NK-92 treated with Interleukin-12 subunit alpha and Interleukin-12 subunit beta, amount 100 ng/mL, for 24 hours (cell line): ENCODE measurements around the gene APAF1.
A peak's percentile ranks its signal among the peaks of the same experiment; 100 is the strongest.
"Not testable (repeated sequence)": the region's sequence is repeated elsewhere in the genome, so short reads cannot be mapped to it uniquely, and the experiment has no call there.

Source experiments
- DNase-seq: peaks from one replicate; lab custom pipeline; 2025; lab: John Stamatoyannopoulos, UW

APAF1 gene

GRCh38 chr12:98644712-98645571 lies at the start of gene APAF1, which contains the start of gene IKBIP:
TSS of gene APAF1 (plus strand) at chr12:98645290. CDS start at chr12:98648360, 3,070 bp downstream.
TSS of gene IKBIP (minus strand) at chr12:98644788. CDS start at chr12:98644701, 87 bp downstream.
- DNase-seq: peak; percentile 89

DNA sequence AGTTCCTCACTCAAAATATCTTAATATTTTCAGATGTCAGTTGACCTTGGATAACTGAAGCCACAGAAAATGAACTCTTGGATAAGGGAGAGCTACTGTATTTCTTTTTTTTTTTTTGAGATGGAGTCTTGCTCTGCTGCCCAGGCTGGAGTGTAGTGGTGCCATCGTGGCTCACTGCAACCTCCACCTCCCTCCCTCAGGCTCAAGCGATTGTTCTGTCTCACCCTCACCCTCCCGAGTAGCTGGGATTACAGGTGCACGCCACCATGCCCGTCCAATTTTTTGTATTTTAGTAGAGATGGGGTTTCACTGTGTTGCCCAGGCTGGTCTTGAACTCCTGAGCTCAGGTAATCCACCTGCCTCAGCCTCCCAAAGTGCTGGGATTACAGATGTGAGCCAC lies 47.8 kb upstream of the APAF1 start:
- not testable (repeated sequence) for DNase-seq

GRCh38 chr12:98601924-98602323 lies 43.2 kb upstream of the APAF1 start:
- DNase-seq: no peak

DNA sequence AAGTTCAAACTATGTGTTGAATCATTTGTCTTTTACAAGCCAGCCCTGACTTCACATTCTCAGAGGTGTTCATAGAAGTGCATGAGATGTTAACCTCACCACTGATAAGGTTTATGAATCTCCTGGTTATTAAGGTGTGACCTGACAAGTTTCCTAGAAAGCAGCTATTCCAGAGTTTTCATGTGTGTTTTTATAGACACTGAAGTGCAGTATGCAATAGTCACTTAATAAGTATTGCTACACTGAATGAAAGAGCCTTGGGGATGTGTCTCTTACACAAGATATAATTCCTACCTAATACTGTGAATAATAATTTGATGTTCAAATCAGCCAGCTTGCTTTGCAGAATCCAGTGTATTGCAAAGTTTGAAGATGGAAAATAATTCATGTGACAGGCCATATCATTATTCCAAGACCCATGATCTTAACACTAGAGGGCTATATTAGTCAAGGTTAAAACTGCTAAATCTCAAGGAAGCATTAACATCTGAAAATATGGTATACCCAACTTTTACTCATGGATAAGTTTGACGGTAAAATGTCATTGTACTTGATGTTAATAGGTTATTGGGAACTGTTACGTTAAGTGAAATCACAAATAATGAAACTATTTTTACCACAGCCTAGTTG lies 38.6 kb upstream of the APAF1 start:
- no peak for DNase-seq

DNA sequence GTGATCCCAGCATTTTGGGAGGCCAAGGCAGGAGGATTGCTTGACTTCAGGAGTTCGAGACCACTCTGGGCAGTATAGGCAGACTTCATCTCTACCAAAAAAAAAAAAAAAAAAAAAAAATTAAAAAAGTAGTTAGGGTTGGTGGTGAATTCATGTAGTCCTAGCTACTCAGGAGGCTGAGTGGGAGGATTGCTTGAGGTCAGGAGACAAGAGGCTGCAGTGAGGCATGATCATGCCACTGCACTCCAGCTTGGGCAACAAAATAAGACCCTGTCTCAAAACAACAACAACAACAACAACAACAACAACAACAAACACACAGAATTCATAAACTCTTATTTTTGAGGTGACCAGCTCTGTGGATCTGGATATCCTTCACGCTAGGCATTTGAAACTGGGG lies 34.5 kb upstream of the APAF1 start:
- no peak for DNase-seq

GRCh38 chr12:98612696-98613334 lies 32.3 kb upstream of the APAF1 start:
- DNase-seq: peak; percentile 38

DNA sequence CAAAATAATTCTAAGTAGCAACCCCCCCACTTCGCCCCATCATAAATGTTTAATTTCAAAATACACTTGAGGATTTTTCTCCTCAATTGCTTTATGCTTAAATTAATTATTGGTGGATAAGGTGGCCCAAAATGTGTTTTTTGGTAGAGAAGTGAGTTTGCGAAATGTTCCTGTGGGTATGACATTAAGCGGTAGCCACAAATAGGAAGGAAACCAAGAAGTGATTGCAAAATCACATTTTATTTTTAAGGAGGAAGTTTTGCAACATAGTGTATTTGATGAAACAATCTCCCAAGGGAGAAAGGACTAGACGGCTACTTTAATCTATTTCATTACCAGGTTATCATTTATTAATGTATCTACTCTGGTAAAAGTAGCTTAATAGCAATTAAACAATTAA lies 26.1 kb upstream of the APAF1 start:
- DNase-seq: no peak

DNA sequence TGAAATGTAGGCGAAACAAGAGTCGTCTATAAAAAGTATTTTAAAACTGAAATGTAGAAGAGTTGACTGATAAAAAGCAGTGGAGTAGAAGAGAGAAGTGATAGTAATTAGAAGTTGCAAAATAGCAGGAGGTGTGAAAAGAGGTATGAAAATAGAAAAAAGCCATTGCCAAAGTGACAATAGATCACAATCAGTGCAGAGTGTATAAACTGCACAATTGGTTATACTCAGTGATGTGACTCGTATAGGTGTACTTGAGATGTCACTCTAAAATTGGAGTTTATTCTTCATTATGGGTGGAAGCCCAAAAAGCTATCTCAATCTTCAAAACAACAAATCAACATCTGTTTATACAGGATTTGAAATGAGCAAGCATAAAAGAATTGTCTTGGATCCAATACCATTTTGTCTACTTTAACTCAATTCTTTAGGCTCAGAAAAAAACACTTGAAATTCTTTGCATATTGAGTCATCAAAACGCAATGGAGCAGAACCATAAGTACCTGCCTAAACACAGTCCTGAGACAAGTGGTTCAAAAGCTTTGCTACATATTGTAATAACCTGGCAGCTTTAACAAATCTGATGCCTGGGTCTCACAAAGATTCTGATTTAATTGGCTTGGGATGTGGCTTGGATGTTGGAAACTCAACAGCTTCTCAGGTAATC lies 9.3 kb upstream of the APAF1 start:
- no peak for DNase-seq

DNA sequence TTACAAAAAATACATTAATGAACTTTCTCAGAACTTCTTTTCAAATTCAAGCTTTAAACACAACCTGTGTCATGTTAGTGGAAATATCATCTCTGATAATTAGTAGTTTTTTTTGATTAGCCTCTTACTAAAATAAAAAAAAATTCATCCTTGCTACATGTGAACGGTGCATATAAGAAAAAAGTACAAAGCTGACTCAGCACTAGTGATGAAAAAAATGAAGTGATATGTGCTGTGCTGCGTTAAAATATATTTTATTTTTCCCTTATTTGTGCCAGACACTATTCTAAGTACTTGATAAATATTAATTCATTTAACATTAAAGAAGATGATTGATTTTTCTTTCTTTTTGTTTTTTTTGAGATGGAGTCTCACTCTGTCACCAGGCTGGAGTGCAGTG lies 8.0 kb upstream of the APAF1 start:
- DNase-seq: no peak

- no peak for DNase-seq
Observed at GRCh38 chr12:98638009-98638408, 7.1 kb upstream of the APAF1 start.

- DNase-seq: no peak
Observed at GRCh38 chr12:98639491-98639890, 5.6 kb upstream of the APAF1 start.

DNA sequence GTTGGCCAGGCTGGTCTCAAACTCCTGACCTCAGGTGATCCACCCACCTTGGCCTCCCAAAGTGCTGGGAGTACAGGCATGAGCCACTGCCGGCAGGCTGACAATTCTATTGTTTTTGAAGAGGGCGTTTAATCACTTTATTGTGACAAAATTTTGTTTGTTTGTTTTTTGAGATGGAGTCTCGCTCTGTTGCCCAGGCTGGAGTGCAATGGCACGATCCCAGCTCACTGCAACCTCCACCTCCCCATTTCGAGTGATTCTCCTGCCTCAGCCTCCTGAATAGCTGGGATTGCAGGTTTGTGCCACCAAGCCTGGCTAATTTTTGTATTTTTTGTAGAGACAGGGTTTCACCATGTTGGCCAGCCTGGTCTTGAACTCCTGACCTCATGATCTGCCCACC lies 2.3 kb upstream of the APAF1 start:
- not testable (repeated sequence) for DNase-seq

DNA sequence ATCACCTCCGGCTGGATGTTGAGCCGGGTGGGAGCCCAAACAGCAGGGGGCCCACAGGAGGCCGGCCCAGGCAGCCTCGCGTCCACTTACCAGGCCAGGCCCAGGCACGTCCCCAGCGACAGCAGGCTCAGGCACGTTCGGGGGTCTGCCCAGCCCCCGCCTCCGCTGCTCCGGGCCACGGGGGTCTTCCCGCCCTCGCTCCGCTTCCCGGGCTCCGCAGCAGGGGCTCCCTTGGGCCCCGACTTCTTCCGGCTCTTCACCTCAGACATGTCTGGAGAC lies 718 bp upstream of the APAF1 start:
- peak; percentile 53 for DNase-seq

DNA sequence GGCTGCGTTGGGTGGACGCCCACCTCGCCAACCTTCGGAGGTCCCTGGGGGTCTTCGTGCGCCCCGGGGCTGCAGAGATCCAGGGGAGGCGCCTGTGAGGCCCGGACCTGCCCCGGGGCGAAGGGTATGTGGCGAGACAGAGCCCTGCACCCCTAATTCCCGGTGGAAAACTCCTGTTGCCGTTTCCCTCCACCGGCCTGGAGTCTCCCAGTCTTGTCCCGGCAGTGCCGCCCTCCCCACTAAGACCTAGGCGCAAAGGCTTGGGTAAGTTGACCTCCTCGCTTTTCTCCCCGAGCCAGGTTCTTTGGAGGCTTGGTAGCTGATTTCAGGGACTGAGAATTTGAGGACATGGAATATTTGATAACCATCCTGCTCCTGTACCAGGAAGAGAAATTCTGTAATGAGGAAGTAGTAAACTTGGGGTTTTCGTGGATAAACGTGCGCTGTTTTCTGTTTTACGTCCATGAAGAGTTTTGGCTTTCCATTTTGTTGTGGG lies 530 bp downstream of the APAF1 start:
- peak; percentile 19 for DNase-seq

- DNase-seq: no peak
Observed at GRCh38 chr12:98646294-98647090, 1.4 kb downstream of the APAF1 start.

- no peak for DNase-seq
Observed at GRCh38 chr12:98651328-98651727, 6.2 kb downstream of the APAF1 start.

- no peak for DNase-seq
Observed at GRCh38 chr12:98653866-98654493, 8.9 kb downstream of the APAF1 start.

- no peak for DNase-seq
Observed at GRCh38 chr12:98656289-98657101, 11.4 kb downstream of the APAF1 start.

GRCh38 chr12:98660521-98660920 lies 15.4 kb downstream of the APAF1 start:
- no peak for DNase-seq

DNA sequence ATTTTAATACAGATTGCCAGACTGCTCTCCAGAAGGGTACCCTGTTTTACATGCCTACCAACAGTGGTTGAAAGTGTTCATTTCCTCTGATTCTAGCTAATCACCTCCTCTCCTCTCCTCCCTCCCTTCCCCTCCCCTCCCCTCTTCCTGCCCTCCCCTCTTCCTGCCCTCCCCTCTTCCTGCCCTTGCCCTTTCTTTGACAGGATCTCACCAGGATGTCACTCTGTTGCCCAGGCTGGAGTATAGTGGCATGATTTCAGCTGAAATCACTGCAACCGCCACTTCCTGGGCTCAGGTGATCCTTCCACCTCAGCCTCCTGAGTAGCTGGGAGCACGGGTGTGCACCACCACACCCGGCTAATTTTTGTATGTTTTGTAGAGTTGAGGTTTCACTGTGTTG lies 24.7 kb downstream of the APAF1 start:
- no peak for DNase-seq
